DMS 273 (cell line): Measurements from ENCODE around the gene XYLB.
"Not testable (repeated sequence)": the region's sequence is repeated elsewhere in the genome, so short reads cannot be mapped to it uniquely, and the experiment has no call there.

Experiments
- DNase-seq: peaks from one replicate; lab custom pipeline; 2025; ENCODE audit not compliant: unreplicated experiment; lab: John Stamatoyannopoulos, UW

XYLB gene

GRCh38 chr3:38320638-38321037, 25.9 kb upstream of the XYLB start:
- DNase-seq, result not testable (repeated sequence)

- DNase-seq, result no peak
Measured at GRCh38 chr3:38323060-38323459, 23.5 kb upstream of the XYLB start.

GRCh38 chr3:38325256-38325655, 21.3 kb upstream of the XYLB start:
- no peak for DNase-seq

GRCh38 chr3:38327335-38328009, 19.1 kb upstream of the XYLB start:
- DNase-seq, result no peak

GRCh38 chr3:38331257-38332022, 15.1 kb upstream of the XYLB start:
- DNase-seq, result no peak

- no peak for DNase-seq
Measured at GRCh38 chr3:38332201-38332600, 14.4 kb upstream of the XYLB start.

- no peak for DNase-seq
Measured at GRCh38 chr3:38334142-38335055, 12.2 kb upstream of the XYLB start.

- no peak for DNase-seq
Measured at GRCh38 chr3:38335263-38335662, 11.3 kb upstream of the XYLB start.

GRCh38 chr3:38337703-38338102, 8.9 kb upstream of the XYLB start:
- DNase-seq, result no peak

GRCh38 chr3:38343797-38344594, 2.6 kb upstream of the XYLB start:
- peak; percentile 15 for DNase-seq

GRCh38 chr3:38345879-38346586, 552 bp upstream of the XYLB start:
- DNase-seq, result no peak

GRCh38 chr3:38347421-38348200, 1.0 kb downstream of the XYLB start:
- no peak for DNase-seq

- DNase-seq, result no peak
Measured at GRCh38 chr3:38348903-38349302, 2.3 kb downstream of the XYLB start.

- DNase-seq, result no peak
Measured at GRCh38 chr3:38349684-38350359, 3.2 kb downstream of the XYLB start.

GRCh38 chr3:38353151-38353550, 6.6 kb downstream of the XYLB start:
- no peak for DNase-seq

- peak; percentile 96 for DNase-seq
Measured at GRCh38 chr3:38354588-38355330, 8.2 kb downstream of the XYLB start.

GRCh38 chr3:38359038-38359437, 12.5 kb downstream of the XYLB start:
- DNase-seq, result no peak

GRCh38 chr3:38360345-38360744, 13.8 kb downstream of the XYLB start:
- peak; percentile 53 for DNase-seq
